ENCODE results near the gene RAPGEF1.
"Not testable (repeated sequence)": the region's sequence is repeated elsewhere in the genome, so short reads cannot be mapped to it uniquely, and the experiment has no call there.

RAPGEF1 gene

DNA sequence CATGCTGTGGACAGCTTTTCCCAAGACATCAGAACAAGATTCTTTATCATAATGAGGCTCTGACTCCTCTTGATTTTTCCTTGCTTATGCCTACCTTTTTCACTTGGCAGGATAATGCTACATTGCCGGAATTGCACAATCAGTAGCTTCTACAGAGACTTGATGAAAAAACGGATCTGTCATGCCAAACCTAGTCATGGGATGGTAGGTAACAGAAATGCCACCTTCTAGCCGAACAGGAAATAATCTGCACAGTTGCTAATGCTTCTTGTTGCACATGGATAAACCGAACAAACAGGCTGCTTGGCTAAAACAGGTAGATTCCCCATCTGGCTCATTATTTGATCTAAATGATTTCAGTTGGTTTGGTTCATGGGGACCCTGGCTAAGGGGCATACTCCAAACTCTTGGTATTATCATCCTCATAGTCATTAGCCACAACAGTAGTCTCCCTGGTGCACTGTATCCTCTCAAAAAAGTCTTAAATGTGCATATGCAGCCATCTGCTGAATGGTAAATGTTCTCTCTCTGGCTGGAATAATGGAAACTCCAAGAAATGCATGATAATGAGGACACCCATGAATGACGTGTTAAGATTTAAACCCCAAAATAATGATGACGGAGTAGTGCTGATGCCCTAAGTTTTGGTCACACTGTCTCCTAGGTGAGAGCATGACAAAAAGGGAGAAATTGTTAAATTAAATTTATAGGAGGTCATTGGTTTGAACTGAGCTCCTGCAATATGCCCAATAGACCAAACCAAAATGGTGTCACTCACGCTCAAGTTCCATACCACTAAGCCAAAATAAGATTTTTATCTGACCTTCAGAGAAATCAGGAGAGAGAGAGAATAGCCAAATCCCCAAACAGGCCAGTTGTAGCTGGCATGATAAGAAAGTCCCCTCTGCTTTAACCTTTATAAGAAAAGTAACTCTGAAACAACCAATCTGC lies 47.0 kb downstream of the RAPGEF1 start:
- no peak for TF ChIP-seq ZFX (IDR thresholded peaks at IDR 0.05; ENCODE audit: borderline replicate concordance)
- TF ChIP-seq, protein P1, sequence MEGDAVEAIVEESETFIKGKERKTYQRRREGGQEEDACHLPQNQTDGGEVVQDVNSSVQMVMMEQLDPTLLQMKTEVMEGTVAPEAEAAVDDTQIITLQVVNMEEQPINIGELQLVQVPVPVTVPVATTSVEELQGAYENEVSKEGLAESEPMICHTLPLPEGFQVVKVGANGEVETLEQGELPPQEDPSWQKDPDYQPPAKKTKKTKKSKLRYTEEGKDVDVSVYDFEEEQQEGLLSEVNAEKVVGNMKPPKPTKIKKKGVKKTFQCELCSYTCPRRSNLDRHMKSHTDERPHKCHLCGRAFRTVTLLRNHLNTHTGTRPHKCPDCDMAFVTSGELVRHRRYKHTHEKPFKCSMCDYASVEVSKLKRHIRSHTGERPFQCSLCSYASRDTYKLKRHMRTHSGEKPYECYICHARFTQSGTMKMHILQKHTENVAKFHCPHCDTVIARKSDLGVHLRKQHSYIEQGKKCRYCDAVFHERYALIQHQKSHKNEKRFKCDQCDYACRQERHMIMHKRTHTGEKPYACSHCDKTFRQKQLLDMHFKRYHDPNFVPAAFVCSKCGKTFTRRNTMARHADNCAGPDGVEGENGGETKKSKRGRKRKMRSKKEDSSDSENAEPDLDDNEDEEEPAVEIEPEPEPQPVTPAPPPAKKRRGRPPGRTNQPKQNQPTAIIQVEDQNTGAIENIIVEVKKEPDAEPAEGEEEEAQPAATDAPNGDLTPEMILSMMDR (IDR thresholded peaks at IDR 0.05) = no peak
- H3K27ac ChIP-seq = no peak overlapping the region

- no peak overlapping the region for H3K27ac ChIP-seq
- TF ChIP-seq, protein P1 (IDR thresholded peaks at IDR 0.05) = no peak
- no peak for TF ChIP-seq ZFX (IDR thresholded peaks at IDR 0.05; ENCODE audit: borderline replicate concordance)
Measured at GRCh38 chr9:131691969-131692611, 47.8 kb downstream of the RAPGEF1 start.

DNA sequence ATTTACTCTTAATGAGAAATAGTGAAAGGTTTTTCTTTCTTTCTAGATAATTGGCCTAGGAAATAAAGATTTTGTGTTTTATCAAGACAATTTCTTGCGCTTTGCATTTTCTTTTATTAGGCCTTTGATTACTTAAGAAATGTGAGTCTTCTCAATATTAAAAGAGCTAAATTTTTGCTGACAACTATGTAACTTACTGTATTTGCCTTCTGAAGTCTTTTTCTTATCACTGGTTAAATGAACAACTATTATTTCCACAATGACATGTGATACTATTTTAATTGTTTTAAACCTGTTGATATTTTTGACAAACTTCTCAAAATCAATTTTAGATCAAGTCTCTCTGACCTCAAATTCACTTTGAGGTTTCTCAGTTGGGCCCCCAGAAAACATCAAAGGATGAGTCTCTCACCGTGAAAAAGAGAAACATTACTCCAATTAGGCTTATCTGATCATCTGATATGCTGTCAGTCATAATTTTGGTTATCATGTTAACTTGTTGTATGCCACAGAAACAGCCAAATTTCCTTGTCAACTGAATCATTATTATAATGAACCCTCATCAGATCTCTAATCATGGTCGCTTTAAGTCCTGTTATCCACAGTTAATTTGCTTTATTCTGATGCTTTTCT lies 48.8 kb downstream of the RAPGEF1 start:
- TF ChIP-seq, protein P1 (IDR thresholded peaks at IDR 0.05) = no peak
- TF ChIP-seq ZFX (IDR thresholded peaks at IDR 0.05; ENCODE audit: borderline replicate concordance) = no peak
- no peak overlapping the region for H3K27ac ChIP-seq

DNA sequence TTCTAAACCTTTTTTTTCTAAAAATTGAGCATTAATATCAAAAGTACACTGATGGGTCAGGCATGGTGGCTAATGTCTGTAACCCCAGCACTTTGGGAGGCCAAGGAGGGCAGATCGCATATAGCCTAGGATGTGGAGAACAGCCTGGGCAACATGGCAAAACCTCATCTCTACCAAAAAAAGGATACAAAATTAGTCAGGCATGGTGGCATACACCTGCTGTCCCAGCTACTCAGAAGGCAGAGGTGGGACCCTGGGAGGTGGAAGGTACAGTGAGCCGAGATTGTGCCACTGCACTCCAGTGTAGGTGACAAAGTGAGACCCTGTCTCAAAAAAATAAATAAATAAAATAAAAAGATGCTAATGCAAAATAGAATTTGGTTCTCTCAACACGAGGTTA lies 49.4 kb downstream of the RAPGEF1 start:
- TF ChIP-seq, protein P1 (IDR thresholded peaks at IDR 0.05) = no peak
- TF ChIP-seq ZFX (IDR thresholded peaks at IDR 0.05; ENCODE audit: borderline replicate concordance) = no peak
- H3K27ac ChIP-seq = no peak overlapping the region

- no peak overlapping the region for H3K27ac ChIP-seq
- TF ChIP-seq, protein P1 (IDR thresholded peaks at IDR 0.05) = no peak
- no peak for TF ChIP-seq ZFX (IDR thresholded peaks at IDR 0.05; ENCODE audit: borderline replicate concordance)
Measured at GRCh38 chr9:131688377-131688776, 51.5 kb downstream of the RAPGEF1 start.

DNA sequence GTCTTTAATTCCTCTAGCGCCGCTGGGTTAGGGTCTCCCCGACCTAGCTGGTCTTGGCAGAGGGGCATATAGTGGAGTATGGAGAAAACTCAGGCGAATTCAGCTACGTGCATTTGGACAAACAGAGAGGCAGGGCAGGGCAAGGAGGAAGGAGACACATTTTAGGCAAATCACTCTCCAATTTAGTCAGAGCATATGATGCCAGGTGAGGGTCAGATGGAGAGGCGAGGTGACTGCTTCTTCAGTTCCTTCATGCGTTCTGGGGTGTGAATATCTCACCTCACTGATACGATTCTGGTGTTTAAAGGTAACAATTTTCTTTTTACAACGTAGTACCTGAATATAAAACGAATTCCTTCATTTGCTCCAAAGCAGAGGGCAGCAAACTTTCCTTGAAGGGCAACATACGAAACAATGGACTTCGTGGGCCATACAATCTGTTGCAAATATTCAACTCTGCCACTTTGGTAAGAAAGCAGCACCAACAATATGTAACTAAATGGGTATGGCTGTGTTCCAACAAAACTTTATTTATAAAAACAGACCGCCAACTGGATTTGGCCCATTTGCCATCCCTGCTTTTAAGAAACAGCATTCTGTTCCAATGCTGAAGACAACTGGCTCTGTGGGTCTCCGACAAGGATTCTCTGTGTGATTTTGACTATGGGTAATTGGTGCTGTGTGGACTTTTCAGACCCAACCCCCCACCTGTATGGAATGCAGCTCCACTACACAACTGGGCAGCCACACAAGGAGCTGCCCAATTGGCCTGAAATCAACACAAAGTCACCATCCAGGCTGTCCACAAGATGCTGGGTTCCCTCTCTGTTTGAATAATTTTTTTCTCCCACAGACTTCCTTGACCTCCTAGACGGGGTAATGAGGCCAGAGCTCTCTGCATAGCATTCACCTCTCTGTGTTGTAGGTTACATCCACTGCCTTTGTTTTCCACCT lies 53.8 kb downstream of the RAPGEF1 start:
- TF ChIP-seq ZFX (IDR thresholded peaks at IDR 0.05; ENCODE audit: borderline replicate concordance) = no peak
- TF ChIP-seq, protein P1 (IDR thresholded peaks at IDR 0.05) = no peak
- no peak overlapping the region for H3K27ac ChIP-seq

GRCh38 chr9:131683094-131683493 lies 56.8 kb downstream of the RAPGEF1 start:
- H3K27ac ChIP-seq = not testable (repeated sequence)

Data from 22Rv1 (cell line).